ENCODE data around the gene MMP2.
A peak's percentile ranks its signal among the peaks of the same experiment; 100 is the strongest.

Gene MMP2

GRCh38 chr16:55508271-55508921 is 29.4 kb downstream of the MMP2 start:
- no peak overlapping the region for H2BK12ac ChIP-seq (ENCODE audit: low read length)
- no peak overlapping the region for H2BK15ac ChIP-seq (ENCODE audit: low read length)
- H3K27me3 ChIP-seq (ENCODE audit: control insufficient read depth in 3 of 3, insufficient read depth in 3 of 3, low read depth in 1 of 3, low read length in 3 of 3): peaks cover 0 to 3% (median 0%) of the 10 kb centered on the region in 3 experiments
- H3K79me1 ChIP-seq (ENCODE audit: low read depth, low read length): peaks cover 5% of the 10 kb centered on the region
- no peak overlapping the region for H3K4ac ChIP-seq (ENCODE audit: low read length)
- H3K36me3 ChIP-seq (replicated peaks in 1 of 2; ENCODE audit: control insufficient read depth in 2 of 2, insufficient read depth in 2 of 2, low read length in 2 of 2): peaks cover 1 to 53% of the 10 kb centered on the region in 2 donors
- no peak overlapping the region for H2BK5ac ChIP-seq (ENCODE audit: low read length)
- H3K18ac ChIP-seq (ENCODE audit: low read length): no peak overlapping the region
- no peak for DNase-seq (ENCODE audit: low spot score)
- no peak overlapping the region for H3K4me3 ChIP-seq (ENCODE audit: low read length in 2 of 2)
- no peak overlapping the region for H3K9ac ChIP-seq (ENCODE audit: low read depth, low read length, poor library complexity)
- no peak overlapping the region for H3K14ac ChIP-seq (ENCODE audit: low read length)
- no peak overlapping the region for H2AK5ac ChIP-seq (ENCODE audit: low read depth, low read length)
- no peak overlapping the region for H3K4me2 ChIP-seq (ENCODE audit: insufficient read depth, low read length, poor library complexity, severe bottlenecking)
- H4K8ac ChIP-seq (ENCODE audit: low read depth, low read length): no peak overlapping the region
- H3K4me1 ChIP-seq (ENCODE audit: control insufficient read depth in 2 of 2, insufficient read depth in 1 of 2, low read depth in 1 of 2, low read length in 2 of 2): peaks cover 0 to 3% of the 10 kb centered on the region in 2 donors
- H3K23ac ChIP-seq (ENCODE audit: low read depth, low read length, poor library complexity): no peak overlapping the region
- no peak overlapping the region for H4K91ac ChIP-seq (ENCODE audit: low read depth, low read length, poor library complexity)
- no peak overlapping the region for H2BK120ac ChIP-seq (ENCODE audit: low read depth, low read length)
- peaks cover 5 to 17% of the 10 kb centered on the region in 2 donors for H3K9me3 ChIP-seq (replicated peaks in 1 of 2; ENCODE audit: control insufficient read depth in 2 of 2, insufficient read depth in 1 of 2, low read depth in 1 of 2, low read length in 2 of 2)
- WGBS, 2 donors (ENCODE audit: extremely low coverage in 2 of 2, insufficient read length in 2 of 2, insufficient replicate concordance in 1 of 2): no CpG with 5 or more reads among the region's 9 CpGs
- H2AFZ ChIP-seq (ENCODE audit: low read length): no peak overlapping the region
- no peak overlapping the region for H3K27ac ChIP-seq (replicated peaks; ENCODE audit: low read length)

- H3K79me1 ChIP-seq (ENCODE audit: low read depth, low read length): peaks cover 5% of the 10 kb centered on the region
- peak within 1 kb of the TSS; percentile 62 for H2BK5ac ChIP-seq (ENCODE audit: low read length)
- no peak within 1 kb of the TSS for H4K91ac ChIP-seq (ENCODE audit: low read depth, low read length, poor library complexity)
- H3K27me3 ChIP-seq (ENCODE audit: control insufficient read depth in 3 of 3, insufficient read depth in 3 of 3, low read depth in 1 of 3, low read length in 3 of 3): peaks cover 0 to 3% (median 0%) of the 10 kb centered on the region in 3 experiments
- peaks cover 0 to 45% of the 10 kb centered on the region in 2 donors for H3K36me3 ChIP-seq (replicated peaks in 1 of 2; ENCODE audit: control insufficient read depth in 2 of 2, insufficient read depth in 2 of 2, low read length in 2 of 2)
- H3K18ac ChIP-seq (ENCODE audit: low read length): peak within 1 kb of the TSS; percentile 96
- peaks cover 11 to 21% of the 10 kb centered on the region in 2 donors for H3K9me3 ChIP-seq (replicated peaks in 1 of 2; ENCODE audit: control insufficient read depth in 2 of 2, insufficient read depth in 1 of 2, low read depth in 1 of 2, low read length in 2 of 2)
- peak within 1 kb of the TSS; percentile 90 for H3K4me2 ChIP-seq (ENCODE audit: insufficient read depth, low read length, poor library complexity, severe bottlenecking)
- peak within 1 kb of the TSS; percentile 10 for H4K8ac ChIP-seq (ENCODE audit: low read depth, low read length)
- H3K23ac ChIP-seq (ENCODE audit: low read depth, low read length, poor library complexity): peak within 1 kb of the TSS; percentile 93
- DNase-seq (ENCODE audit: low spot score): peak; percentile 76
- H2AK5ac ChIP-seq (ENCODE audit: low read depth, low read length): no peak within 1 kb of the TSS
- peak within 1 kb of the TSS; percentile 17 for H3K14ac ChIP-seq (ENCODE audit: low read length)
- peak within 1 kb of the TSS; percentile 81 for H2BK12ac ChIP-seq (ENCODE audit: low read length)
- H2BK120ac ChIP-seq (ENCODE audit: low read depth, low read length): no peak within 1 kb of the TSS
- no peak within 1 kb of the TSS for H2BK15ac ChIP-seq (ENCODE audit: low read length)
- peaks cover 0 to 3% of the 10 kb centered on the region in 2 donors for H3K4me1 ChIP-seq (ENCODE audit: control insufficient read depth in 2 of 2, insufficient read depth in 1 of 2, low read depth in 1 of 2, low read length in 2 of 2)
- no peak within 1 kb of the TSS for H3K4ac ChIP-seq (ENCODE audit: low read length)
- H3K9ac ChIP-seq (ENCODE audit: low read depth, low read length, poor library complexity): peak within 1 kb of the TSS; percentile 86
- peak within 1 kb of the TSS; percentile 15 to 86 for H3K4me3 ChIP-seq (ENCODE audit: low read length in 2 of 2)
- no CpG with 5 or more reads among the region's 61 CpGs for WGBS, 2 donors (ENCODE audit: extremely low coverage in 2 of 2, insufficient read length in 2 of 2, insufficient replicate concordance in 1 of 2)
- no peak within 1 kb of the TSS for H3K27ac ChIP-seq (replicated peaks; ENCODE audit: low read length)
- no peak within 1 kb of the TSS for H2AFZ ChIP-seq (ENCODE audit: low read length)
These were observed 30.2 kb downstream of the MMP2 start, which contains the start of gene LPCAT2 for GRCh38 chr16:55508941-55509931. LPCAT2 (plus strand) TSS chr16:55509072; CDS start chr16:55509182, 110 bp downstream.

- Histone ChIP-seq H3K18ac (ENCODE audit: low read length) (no peak overlapping the region), H3K4me1 (ENCODE audit: control insufficient read depth in 2 of 2, insufficient read depth in 1 of 2, low read depth in 1 of 2, low read length in 2 of 2) (peaks cover 0 to 3% of the 10 kb centered on the region in 2 donors), H3K14ac (ENCODE audit: low read length) (no peak overlapping the region), H3K27me3 (ENCODE audit: control insufficient read depth in 3 of 3, insufficient read depth in 3 of 3, low read depth in 1 of 3, low read length in 3 of 3) (peaks cover 0 to 3% (median 0%) of the 10 kb centered on the region in 3 experiments), H4K8ac (ENCODE audit: low read depth, low read length) (no peak overlapping the region), H3K4me3 (ENCODE audit: low read length in 2 of 2) (no peak overlapping the region), H2AK5ac (ENCODE audit: low read depth, low read length) (no peak overlapping the region), H3K36me3 (replicated peaks in 1 of 2; ENCODE audit: control insufficient read depth in 2 of 2, insufficient read depth in 2 of 2, low read length in 2 of 2) (peaks cover 0 to 37% of the 10 kb centered on the region in 2 donors), H2BK12ac (ENCODE audit: low read length) (no peak overlapping the region), H2BK120ac (ENCODE audit: low read depth, low read length) (no peak overlapping the region), H3K4ac (ENCODE audit: low read length) (no peak overlapping the region), H2AFZ (ENCODE audit: low read length) (no peak overlapping the region), H2BK15ac (ENCODE audit: low read length) (no peak overlapping the region), H3K9ac (ENCODE audit: low read depth, low read length, poor library complexity) (no peak overlapping the region), H3K4me2 (ENCODE audit: insufficient read depth, low read length, poor library complexity, severe bottlenecking) (no peak overlapping the region), H3K27ac (replicated peaks; ENCODE audit: low read length) (no peak overlapping the region), H3K23ac (ENCODE audit: low read depth, low read length, poor library complexity) (no peak overlapping the region), H3K79me1 (ENCODE audit: low read depth, low read length) (peaks cover 5% of the 10 kb centered on the region), H2BK5ac (ENCODE audit: low read length) (no peak overlapping the region), H4K91ac (ENCODE audit: low read depth, low read length, poor library complexity) (no peak overlapping the region), H3K9me3 (replicated peaks in 1 of 2; ENCODE audit: control insufficient read depth in 2 of 2, insufficient read depth in 1 of 2, low read depth in 1 of 2, low read length in 2 of 2) (peaks cover 11 to 21% of the 10 kb centered on the region in 2 donors)
- no CpG with 5 or more reads among the region's 4 CpGs for WGBS, 2 donors (ENCODE audit: extremely low coverage in 2 of 2, insufficient read length in 2 of 2, insufficient replicate concordance in 1 of 2)
- DNase-seq (ENCODE audit: low spot score): no peak
These were observed 31.3 kb downstream of the MMP2 start for GRCh38 chr16:55510185-55510805.
